Sigmoid colon (tissue), 7 donors: ENCODE measurements around the gene BPI. TPM values are rescaled to one million over a fixed set of nuclear protein-coding genes. Genes with fewer than 3 reads are reported as not detected.
"Not testable (repeated sequence)": the region's sequence is repeated elsewhere in the genome, so short reads cannot be mapped to it uniquely, and the experiment has no call there.

Source experiments
- DNase-seq: peaks from one replicate; pipeline ENCODE4 v3.0.0-alpha.2; 2019
- H3K27ac ChIP-seq, 4 donors: fragments of 200-600 bp; sonication (generic); one replicate each; pipeline ENCODE4 v1.5.1; 2016 to 2019; ENCODE audit warnings: mild to moderate bottlenecking in 1 of 4
- H3K27me3 ChIP-seq, 3 donors: fragments of 200-600 bp; sonication (generic); one replicate each; pipeline ENCODE4 v1.5.1; 2019; ENCODE audit warnings: mild to moderate bottlenecking in 1 of 3
- H3K36me3 ChIP-seq, 4 donors: fragments of 200-600 bp; sonication (generic); one replicate each; pipeline ENCODE4 v1.5.1; 2016 to 2019
- H3K4me1 ChIP-seq, 4 donors: fragments of 200-600 bp; sonication (generic); one replicate each; pipeline ENCODE4 v1.5.1; 2017 to 2019
- H3K4me3 ChIP-seq, 4 donors: fragments of 200-600 bp; sonication (generic); one replicate each; pipeline ENCODE4 v1.5.1; 2017 to 2019; ENCODE audit warnings: mild to moderate bottlenecking in 2 of 4, moderate library complexity in 1 of 4
- H3K9me3 ChIP-seq, 4 donors: fragments of 200-600 bp in 3 of 4; sonication (generic) in 3 of 4; one replicate each; pipeline versions ENCODE4 v1.5.1 to v1.6.1; 2013 to 2019
- CTCF ChIP-seq, 4 experiments: fragments of 450-650 bp in 3 of 4; fragments of 200-600 bp in 1 of 4; IDR thresholded peaks; one replicate each; pipeline ENCODE4 v1.5.1; 2016 to 2019; ENCODE audit warnings: antibody characterized with exemption in 4 of 4, mild to moderate bottlenecking in 3 of 4, moderate library complexity in 2 of 4
- EP300 ChIP-seq, 4 donors: sonication (generic); formaldehyde crosslinking; IDR thresholded peaks; one replicate each; pipeline ENCODE4 v1.6.1; 2017; ENCODE audit warnings: antibody characterized with exemption in 4 of 4
- POLR2A ChIP-seq, 2 donors: fragments of 450-650 bp; IDR thresholded peaks; one replicate each; pipeline ENCODE4 v1.6.1; 2016; ENCODE audit warnings: antibody characterized with exemption in 2 of 2, mild to moderate bottlenecking in 2 of 2, moderate library complexity in 2 of 2
- POLR2AphosphoS5 ChIP-seq, 4 donors: sonication (generic); formaldehyde crosslinking; IDR thresholded peaks; one replicate each; pipeline ENCODE4 v1.6.1; 2017; ENCODE audit warnings: antibody characterized with exemption in 4 of 4
- WGBS, 2 donors: extraction: QIAGEN DNeasy Blood & Tissue Kit; methylation state at CpG; one replicate each; pipeline ENCODE4 v1.1.7; 2013; 5-methylcytosine and 5-hydroxymethylcytosine counted together
- intact Hi-C: fragments of 100-400 bp; cut with DNase I; formaldehyde crosslinking; loops from one replicate; pipeline ENCODE4 v1.15.1; 2023
- polyA plus RNA-seq, 3 donors: library from polyadenylated mRNA; stranded (reverse); fragments of 200-250 nt; gene quantifications; one replicate each; pipeline ENCODE4 v1.2.3, GENCODE V29; 2013
- total RNA-seq, 4 donors: library from RNA; depleted of rRNA; stranded (reverse); fragments of >200 nt; gene quantifications; one replicate each; pipeline ENCODE4 v1.1.0, GENCODE V29; 2016
- donor health status: healthy with polysubstance abuse.
- donor health status: Bipolar disorder and iron deficiency.
- donor health status: healthy.

Gene BPI
- under 1 TPM in 1 of 4 donors, not detected in 3; 0.99 TPM for total RNA-seq
- under 1 TPM in 1 of 3 donors, not detected in 2; 0.09 TPM for polyA plus RNA-seq

- no peak within 1 kb of the TSS for H3K27ac ChIP-seq
- TF ChIP-seq POLR2AphosphoS5 (IDR thresholded peaks at IDR 0.05), result no peak
- TF ChIP-seq EP300 (IDR thresholded peaks at IDR 0.05), result no peak
- TF ChIP-seq POLR2A (IDR thresholded peaks at IDR 0.05), result no peak
- intact Hi-C loops, result no loop called here
- WGBS, 2 donors, result 41 to 74% methylated on average over 21 of the region's 21 CpGs
- peaks cover 0 to 33% (median 0%) of the 10 kb centered on the region in 3 donors for H3K27me3 ChIP-seq
- H3K36me3 ChIP-seq, result no peaks in the 10 kb centered on the region
- H3K9me3 ChIP-seq, result no peaks in the 10 kb centered on the region
- peak; percentile 66 for DNase-seq
- peaks cover 0 to 10% (median 9%) of the 10 kb centered on the region in 4 donors for H3K4me1 ChIP-seq
- no peak within 1 kb of the TSS for H3K4me3 ChIP-seq
Observed at GRCh38 chr20:38303908-38304379, at the start of gene BPI. BPI (plus strand) TSS chr20:38304156; CDS start chr20:38304224, 68 bp downstream.

GRCh38 chr20:38254621-38255020, 49.3 kb upstream of the BPI start:
- H3K27me3 ChIP-seq, result peaks cover 0 to 10% (median 0%) of the 10 kb centered on the region in 3 donors
- intact Hi-C loops, H3K36me3 ChIP-seq, H3K9me3 ChIP-seq, H3K4me3 ChIP-seq, DNase-seq: not testable (repeated sequence)
- peaks cover 0 to 35% (median 26%) of the 10 kb centered on the region in 4 donors for H3K4me1 ChIP-seq
- peak overlapping the region; percentile 61 to 73 (median 68) for H3K27ac ChIP-seq
- 81 to 83% methylated on average over 4 of the region's 4 CpGs for WGBS, 2 donors

- WGBS, 2 donors, result 65 to 70% methylated on average over 5 of the region's 5 CpGs
- H3K36me3 ChIP-seq, result no peaks in the 10 kb centered on the region
- TF ChIP-seq POLR2AphosphoS5 (IDR thresholded peaks at IDR 0.05) (peak in 1 of 4 donors; percentile 40), POLR2A (IDR thresholded peaks at IDR 0.05) (no peak)
- peak overlapping the region; percentile 61 to 73 (median 68) for H3K27ac ChIP-seq
- H3K4me1 ChIP-seq, result peaks cover 0 to 37% (median 25%) of the 10 kb centered on the region in 4 donors
- peaks cover 2 to 18% (median 4%) of the 10 kb centered on the region in 3 donors for H3K27me3 ChIP-seq
- intact Hi-C loops, result no loop called here
- no peak overlapping the region for H3K4me3 ChIP-seq
- H3K9me3 ChIP-seq, result no peaks in the 10 kb centered on the region
- peak; percentile 74 for DNase-seq
Observed at GRCh38 chr20:38255393-38255792, 48.6 kb upstream of the BPI start.

GRCh38 chr20:38256021-38256420, 47.9 kb upstream of the BPI start:
- Histone ChIP-seq H3K36me3 (no peaks in the 10 kb centered on the region), H3K27me3 (peaks cover 4 to 24% (median 7%) of the 10 kb centered on the region in 3 donors), H3K4me1 (peaks cover 0 to 41% (median 26%) of the 10 kb centered on the region in 4 donors), H3K9me3 (no peaks in the 10 kb centered on the region), H3K27ac (peak overlapping the region; percentile 39 to 73 (median 64)), H3K4me3 (no peak overlapping the region)
- TF ChIP-seq POLR2AphosphoS5 (IDR thresholded peaks at IDR 0.05) (no peak), EP300 (IDR thresholded peaks at IDR 0.05) (no peak), CTCF (IDR thresholded peaks at IDR 0.05) (no peak), POLR2A (IDR thresholded peaks at IDR 0.05) (no peak)
- WGBS, 2 donors, result 73 to 79% methylated on average over 4 of the region's 4 CpGs
- no peak for DNase-seq
- intact Hi-C loops, result no loop called here

- intact Hi-C loops, result no loop called here
- no peaks in the 10 kb centered on the region for H3K9me3 ChIP-seq
- peaks cover 0 to 41% (median 22%) of the 10 kb centered on the region in 4 donors for H3K4me1 ChIP-seq
- TF ChIP-seq POLR2AphosphoS5 (IDR thresholded peaks at IDR 0.05) (no peak), EP300 (IDR thresholded peaks at IDR 0.05) (no peak)
- H3K27me3 ChIP-seq, result peaks cover 4 to 31% (median 7%) of the 10 kb centered on the region in 3 donors
- peak overlapping the region; percentile 36 to 85 (median 44) for H3K27ac ChIP-seq
- WGBS, 2 donors, result 53 to 76% methylated on average over 2 of the region's 2 CpGs
- H3K4me3 ChIP-seq, result no peak overlapping the region
- H3K36me3 ChIP-seq, result no peaks in the 10 kb centered on the region
- no peak for DNase-seq
Observed at GRCh38 chr20:38256966-38257365, 47.0 kb upstream of the BPI start.

- Histone ChIP-seq H3K27me3 (peaks cover 4 to 39% (median 7%) of the 10 kb centered on the region in 3 donors), H3K4me1 (peaks cover 0 to 25% (median 14%) of the 10 kb centered on the region in 4 donors), H3K9me3 (no peaks in the 10 kb centered on the region), H3K27ac (peak overlapping the region; percentile 19 to 85 (median 66)), H3K4me3 (peak overlapping the region in 2 of 4 donors; percentile 55 to 58), H3K36me3 (no peaks in the 10 kb centered on the region)
- TF ChIP-seq CTCF (IDR thresholded peaks at IDR 0.05) (no peak), POLR2AphosphoS5 (IDR thresholded peaks at IDR 0.05) (no peak), POLR2A (IDR thresholded peaks at IDR 0.05) (no peak), EP300 (IDR thresholded peaks at IDR 0.05) (no peak)
- no peak for DNase-seq
- 80 to 89% methylated on average over 7 of the region's 7 CpGs for WGBS, 2 donors
- intact Hi-C loops, result no loop called here
Observed at GRCh38 chr20:38258545-38259215, 45.3 kb upstream of the BPI start.
